ENCODE measurements around the gene UBR1.
"Not testable (repeated sequence)": the region's sequence is repeated elsewhere in the genome, so short reads cannot be mapped to it uniquely, and the experiment has no call there.

UBR1 gene

DNA sequence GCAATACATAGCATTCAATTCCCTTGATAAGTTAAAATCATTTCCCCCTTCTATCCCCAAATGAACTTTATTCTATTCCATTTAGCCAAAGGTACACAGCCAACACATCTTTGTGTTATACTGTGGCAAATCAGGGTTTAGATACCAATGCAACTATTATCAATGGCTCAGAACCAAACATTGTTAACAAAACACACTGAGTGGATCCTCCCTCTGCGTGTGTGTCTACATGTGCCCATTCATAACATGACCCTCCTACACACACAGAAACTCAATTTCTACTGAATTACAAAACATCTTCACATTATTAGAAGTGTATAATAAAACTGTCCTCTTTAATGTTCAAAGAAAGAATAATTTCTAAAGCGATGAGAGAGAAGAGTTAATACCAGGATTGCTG, 186.5 kb downstream of the UBR1 start:
- in situ Hi-C loops (cut with HindIII; ENCODE audit: low sequenced_read_pairs), result no loop called here

DNA sequence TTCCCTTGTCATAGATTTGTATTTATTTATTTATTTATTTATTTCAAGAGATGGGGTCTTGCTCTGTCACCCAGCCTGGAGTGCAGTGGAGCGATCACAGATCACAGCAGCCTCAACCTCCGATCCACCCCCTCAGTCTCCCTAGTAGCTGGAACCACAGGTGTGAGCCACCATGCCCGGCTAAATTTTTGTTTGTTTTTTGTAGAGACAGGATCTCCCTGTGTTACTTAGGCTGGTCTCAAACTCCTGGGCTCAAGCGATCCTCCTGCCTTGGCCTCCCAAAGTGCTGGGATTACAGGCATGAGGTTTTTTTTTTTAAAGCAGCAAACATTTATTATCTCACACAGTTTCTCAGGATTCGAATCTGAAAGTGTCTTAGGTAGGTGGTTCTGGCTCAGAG, 187.8 kb downstream of the UBR1 start:
- in situ Hi-C loops (cut with HindIII; ENCODE audit: low sequenced_read_pairs), result no loop called here

DNA sequence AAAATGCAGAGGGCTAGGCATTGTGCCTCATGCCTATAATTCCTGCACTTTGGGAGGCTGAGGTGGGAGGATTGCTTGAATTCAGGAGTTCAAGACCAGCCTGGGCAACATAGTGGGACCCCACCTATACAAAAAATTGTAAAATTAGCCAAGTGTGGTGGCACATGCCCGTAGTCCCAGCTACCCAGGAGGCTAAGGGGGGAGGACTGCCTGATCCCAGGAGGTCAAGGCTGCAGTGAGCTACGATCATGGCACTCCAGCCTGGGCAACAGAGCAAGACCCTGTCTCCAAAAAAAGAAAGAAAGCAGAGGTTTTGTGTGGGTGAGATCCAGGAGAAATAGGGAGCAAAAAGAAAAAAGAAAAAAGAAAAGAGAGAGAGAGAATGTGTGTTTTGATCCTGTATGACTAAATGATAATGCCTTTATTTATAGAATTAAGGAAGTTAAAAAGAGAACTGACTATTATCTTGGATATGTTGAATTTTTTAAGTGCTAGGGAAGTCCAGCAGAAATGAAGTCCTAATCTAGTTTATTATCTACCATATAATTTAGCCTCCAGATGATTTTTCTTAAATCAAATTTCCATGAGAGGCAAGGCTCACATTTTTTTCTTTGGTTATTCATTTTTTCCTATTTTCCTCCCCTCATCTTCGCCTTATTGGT, 190.1 kb downstream of the UBR1 start:
- in situ Hi-C loops (cut with HindIII; ENCODE audit: low sequenced_read_pairs), result no loop called here

DNA sequence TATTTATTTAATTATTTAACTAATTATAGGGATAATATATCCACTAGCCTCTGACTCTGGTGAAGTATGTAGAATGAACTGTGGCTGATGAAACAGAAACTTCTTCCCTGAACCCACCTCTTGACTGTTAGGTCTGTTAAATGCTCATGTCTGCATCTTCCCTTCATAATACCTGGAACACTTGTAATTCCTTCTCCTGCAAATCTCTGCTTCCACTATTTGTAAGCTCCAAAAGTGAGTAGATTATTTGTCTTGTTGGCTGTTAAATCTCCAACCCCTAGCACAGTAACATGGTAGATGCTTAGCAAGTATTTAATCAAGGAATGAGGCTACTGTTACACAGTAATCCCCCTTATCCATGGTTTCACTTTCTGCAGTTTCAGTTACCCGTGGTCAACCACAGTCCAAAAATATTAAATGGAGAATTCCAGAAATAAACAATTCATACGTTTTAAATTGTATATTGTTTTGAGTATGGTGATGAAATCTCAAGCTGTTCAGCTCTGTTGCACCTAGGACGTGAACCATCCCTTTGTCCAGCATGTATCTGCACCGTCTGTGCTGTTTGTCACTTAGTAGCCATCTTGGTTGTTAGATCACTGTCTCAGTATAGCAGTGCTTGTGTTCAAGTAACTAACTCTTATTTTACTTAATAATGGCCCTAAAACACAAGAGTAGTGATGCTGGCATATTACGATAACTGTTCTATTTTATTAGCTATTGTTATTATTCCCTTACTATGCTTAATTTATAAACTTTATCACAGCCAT, 190.9 kb downstream of the UBR1 start:
- in situ Hi-C loops (cut with HindIII; ENCODE audit: low sequenced_read_pairs), result no loop called here

DNA sequence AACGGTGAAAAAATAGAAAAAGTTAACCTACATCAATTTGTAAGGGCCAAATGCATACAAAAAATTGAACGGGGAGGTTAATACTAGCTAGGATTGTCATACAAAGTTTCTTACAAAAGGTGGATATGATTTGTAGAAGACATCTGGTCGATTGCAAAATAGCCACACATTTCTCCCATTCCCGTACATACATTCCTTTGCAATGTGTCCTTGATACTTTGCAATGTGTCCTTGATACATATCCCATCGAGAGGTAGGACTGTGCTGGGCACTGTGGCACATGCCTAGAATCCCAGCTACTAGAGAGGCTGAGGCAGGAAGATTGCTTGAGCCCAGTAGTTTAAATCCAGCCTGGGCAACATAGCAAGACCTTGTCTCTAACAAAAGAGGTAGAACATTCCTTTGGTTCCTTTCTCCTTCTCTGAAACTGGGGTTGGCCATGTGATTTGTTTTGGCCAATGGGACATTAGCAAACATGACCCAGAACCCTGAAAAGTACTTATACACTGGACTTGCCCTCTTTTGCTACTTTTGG, 194.7 kb downstream of the UBR1 start:
- in situ Hi-C loops (cut with HindIII; ENCODE audit: low sequenced_read_pairs), result no loop called here

DNA sequence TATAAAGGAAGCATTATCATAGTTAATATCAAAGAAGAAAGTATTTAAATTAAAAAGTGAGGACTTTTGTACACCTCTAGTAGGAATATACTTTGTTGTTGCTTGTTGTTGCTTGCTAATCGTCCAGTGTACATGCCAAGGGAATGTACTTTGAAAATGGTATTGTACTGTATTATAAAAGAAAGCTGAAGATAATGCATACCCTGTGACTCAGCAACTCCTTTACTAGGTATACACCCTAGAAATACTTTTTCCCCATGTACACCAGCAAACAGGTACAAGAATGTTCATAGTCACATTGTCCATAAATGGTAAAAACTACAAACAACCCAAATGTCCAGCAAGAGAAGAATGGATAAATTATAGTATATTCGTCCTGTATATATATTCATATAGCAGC, 197.3 kb downstream of the UBR1 start:
- in situ Hi-C loops (cut with HindIII; ENCODE audit: low sequenced_read_pairs), result no loop called here

DNA sequence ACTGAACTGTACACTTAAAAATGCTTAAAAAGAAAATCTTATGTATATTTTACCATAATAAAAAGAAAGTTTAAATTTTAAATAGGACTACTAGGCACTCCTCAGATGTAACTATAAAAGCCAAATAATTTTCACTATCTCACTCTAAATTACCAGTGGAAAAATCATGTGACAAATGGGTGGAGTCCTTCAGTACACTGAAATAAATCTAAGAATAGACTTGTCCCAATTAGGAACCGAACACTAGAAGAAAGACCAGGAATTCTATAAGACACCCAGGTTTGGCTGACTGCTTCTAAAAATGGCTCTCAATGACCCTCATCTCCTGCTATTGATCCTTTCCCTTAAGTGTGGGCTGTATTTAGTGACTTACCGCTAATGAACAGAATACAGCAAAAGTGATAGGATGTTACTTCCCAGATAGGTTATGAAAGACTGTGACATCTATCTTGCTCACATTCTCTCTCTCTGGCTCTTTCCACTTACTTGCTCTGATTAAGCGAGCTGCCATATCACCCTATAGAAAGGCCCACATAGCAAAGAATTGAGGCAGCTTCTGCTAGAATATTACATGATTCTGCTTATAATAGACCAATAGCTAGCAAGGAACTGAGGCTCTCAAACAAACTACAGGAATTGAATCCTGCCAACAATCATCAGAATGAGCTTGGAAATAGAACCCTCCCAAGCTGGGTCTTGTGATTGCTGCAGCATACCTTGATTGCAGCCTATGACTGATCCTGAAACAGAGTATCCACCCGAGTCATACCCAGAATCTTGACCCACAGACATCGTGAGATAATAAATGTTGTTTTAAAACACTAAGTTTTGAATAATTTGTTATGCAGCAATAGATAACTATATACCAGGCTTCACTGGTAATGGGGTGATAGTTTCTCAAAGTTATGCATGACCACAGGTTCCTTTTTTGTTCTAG, 202.2 kb downstream of the UBR1 start:
- in situ Hi-C loops (cut with HindIII; ENCODE audit: low sequenced_read_pairs), result no loop called here

DNA sequence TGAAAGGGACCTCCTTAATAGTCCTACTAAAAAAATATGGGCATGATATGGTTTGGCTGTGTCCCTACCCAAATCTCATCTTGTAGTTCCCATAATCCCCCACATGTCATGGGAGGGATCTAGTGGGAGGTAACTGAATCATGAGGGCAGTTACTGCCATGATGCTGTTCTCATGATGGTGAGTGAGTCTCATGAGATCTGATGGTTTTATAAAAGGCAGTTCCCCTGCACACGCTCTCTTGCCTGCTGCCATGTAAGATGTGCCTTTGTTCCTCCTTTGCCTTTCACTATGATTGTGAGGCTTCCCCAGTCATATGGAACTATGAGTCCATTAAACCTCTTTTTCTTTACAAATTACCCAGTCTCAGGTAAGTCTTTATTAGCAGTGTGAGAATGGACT, 211.9 kb downstream of the UBR1 start:
- in situ Hi-C loops (cut with HindIII; ENCODE audit: low sequenced_read_pairs), result not testable (repeated sequence)

All from DLD1 (cell line).